ENCODE data around the gene C2CD3. TPM values are rescaled to one million over a fixed set of nuclear protein-coding genes. Genes with fewer than 3 reads are reported as not detected.

The C2CD3 gene
- total RNA-seq, 1 experiment from 2014 or later, result 32.5 TPM

DNA sequence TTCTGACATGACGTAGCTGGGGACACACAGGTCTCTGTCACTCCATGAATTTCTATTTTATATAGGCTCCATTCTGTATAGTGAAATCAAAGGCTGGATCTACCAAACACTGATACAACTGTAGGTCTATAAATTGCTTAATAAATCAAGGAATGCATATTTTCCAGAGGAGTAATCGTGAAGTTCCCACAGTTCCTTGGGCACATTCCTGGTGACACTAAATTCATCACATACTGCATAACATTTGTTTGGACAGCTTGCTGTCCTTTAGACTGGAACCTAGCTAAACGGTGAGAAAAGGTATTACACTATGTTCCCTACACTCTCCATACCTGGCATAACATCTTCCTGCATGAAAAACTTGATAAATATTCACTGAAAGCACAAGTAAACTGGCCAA is 120.3 kb downstream of the C2CD3 start:
- in situ Hi-C loops (cut with HindIII; ENCODE audit: low pct_unique_long_range_greater_than_20kb, low sequenced_read_pairs), result no loop called here
- no peak for DNase-seq (ENCODE audit: low read depth, low spot score)

DNA sequence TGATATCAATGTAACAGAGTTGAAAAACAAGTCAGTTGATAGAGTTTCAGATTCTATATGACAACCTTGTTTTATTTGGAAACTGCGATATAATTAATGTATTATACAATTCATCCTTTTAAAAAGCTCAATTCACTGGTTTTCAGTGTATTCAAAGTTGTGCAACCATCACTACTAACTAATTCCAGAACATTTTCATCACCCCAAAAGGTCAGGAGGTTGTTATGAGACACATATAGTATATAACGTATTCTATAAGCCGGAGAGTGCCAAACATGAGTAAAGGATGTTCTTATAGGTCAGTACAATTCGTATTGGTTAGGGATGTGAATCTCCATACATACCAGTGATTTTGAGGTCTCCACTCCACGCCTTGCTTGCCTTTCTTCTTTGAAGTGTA is 121.8 kb downstream of the C2CD3 start:
- in situ Hi-C loops (cut with HindIII; ENCODE audit: low pct_unique_long_range_greater_than_20kb, low sequenced_read_pairs), result no loop called here
- DNase-seq (ENCODE audit: low read depth, low spot score), result no peak

GRCh38 chr11:74044538-74044937 is 126.3 kb downstream of the C2CD3 start:
- DNase-seq (ENCODE audit: low read depth, low spot score), result no peak
- in situ Hi-C loops (cut with HindIII; ENCODE audit: low pct_unique_long_range_greater_than_20kb, low sequenced_read_pairs), result no loop called here

DNA sequence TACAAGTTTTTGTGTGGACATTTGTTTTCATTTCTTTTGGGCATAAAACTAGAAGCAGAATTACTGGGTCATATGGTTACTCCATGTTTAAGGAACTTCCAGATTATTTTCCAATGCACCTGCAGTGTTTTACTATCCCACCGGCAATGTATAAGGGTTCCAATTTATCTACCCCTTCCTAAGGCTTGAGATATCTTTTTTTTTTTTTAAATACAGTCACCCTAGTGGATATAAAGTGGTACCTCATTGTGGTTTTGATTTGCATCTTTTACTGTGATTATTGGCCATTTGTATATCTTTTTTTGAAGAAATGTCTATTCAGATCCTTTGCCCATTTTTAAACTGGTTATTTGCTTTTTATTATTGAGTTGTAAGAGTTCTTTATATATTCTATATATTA is 127.4 kb downstream of the C2CD3 start:
- no peak for DNase-seq (ENCODE audit: low read depth, low spot score)

DNA sequence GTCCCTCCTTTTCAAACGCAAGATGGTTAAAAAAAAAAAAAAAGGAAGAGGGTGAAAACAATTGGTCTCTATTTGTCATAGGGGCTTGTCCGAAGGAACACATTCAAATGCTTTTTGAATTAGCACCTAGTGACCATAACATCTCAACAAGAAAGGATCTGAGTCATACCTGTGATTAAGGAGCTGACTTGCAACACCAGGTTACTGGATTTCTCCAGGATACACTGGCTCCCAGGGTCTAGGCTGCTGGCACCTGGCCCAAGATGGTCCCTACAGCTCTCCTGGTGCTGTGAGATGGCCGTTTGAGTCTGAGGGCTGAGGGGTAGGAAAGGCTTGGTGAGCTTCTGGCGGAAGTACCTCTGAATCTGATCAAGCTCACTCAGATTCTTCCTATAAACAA is 133.5 kb downstream of the C2CD3 start:
- in situ Hi-C loops (cut with HindIII; ENCODE audit: low pct_unique_long_range_greater_than_20kb, low sequenced_read_pairs), result no loop called here
- no peak for DNase-seq (ENCODE audit: low read depth, low spot score)

More for the DNA sequence above, 127.4 kb downstream of the C2CD3 start:
- in situ Hi-C loops (cut with HindIII; ENCODE audit: low pct_unique_long_range_greater_than_20kb, low sequenced_read_pairs), result no loop called here

GRCh38 chr11:74035264-74035663 is 135.5 kb downstream of the C2CD3 start:
- DNase-seq (ENCODE audit: low read depth, low spot score), result no peak
- in situ Hi-C loops (cut with HindIII; ENCODE audit: low pct_unique_long_range_greater_than_20kb, low sequenced_read_pairs), result no loop called here

- in situ Hi-C loops (cut with HindIII; ENCODE audit: low pct_unique_long_range_greater_than_20kb, low sequenced_read_pairs), result no loop called here
Measured at GRCh38 chr11:74033046-74033445, 137.8 kb downstream of the C2CD3 start.

GRCh38 chr11:74030723-74031676 is 139.8 kb downstream of the C2CD3 start:
- no peak for DNase-seq (ENCODE audit: low read depth, low spot score)
- in situ Hi-C loops (cut with HindIII; ENCODE audit: low pct_unique_long_range_greater_than_20kb, low sequenced_read_pairs), result no loop called here

More at GRCh38 chr11:74033046-74033445, 137.8 kb downstream of the C2CD3 start:
- DNase-seq (ENCODE audit: low read depth, low spot score), result no peak

- in situ Hi-C loops (cut with HindIII; ENCODE audit: low pct_unique_long_range_greater_than_20kb, low sequenced_read_pairs), result no loop called here
- no peak for DNase-seq (ENCODE audit: low read depth, low spot score)
Measured at GRCh38 chr11:74025467-74026166, 145.2 kb downstream of the C2CD3 start.

GRCh38 chr11:74024261-74025029 is 146.4 kb downstream of the C2CD3 start:
- no peak for DNase-seq (ENCODE audit: low read depth, low spot score)
- in situ Hi-C loops (cut with HindIII; ENCODE audit: low pct_unique_long_range_greater_than_20kb, low sequenced_read_pairs), result no loop called here

- in situ Hi-C loops (cut with HindIII; ENCODE audit: low pct_unique_long_range_greater_than_20kb, low sequenced_read_pairs), result no loop called here
- no peak for DNase-seq (ENCODE audit: low read depth, low spot score)
Measured at GRCh38 chr11:74023276-74023675, 147.5 kb downstream of the C2CD3 start.

GRCh38 chr11:74022546-74022945 is 148.3 kb downstream of the C2CD3 start:
- DNase-seq (ENCODE audit: low read depth, low spot score), result no peak
- in situ Hi-C loops (cut with HindIII; ENCODE audit: low pct_unique_long_range_greater_than_20kb, low sequenced_read_pairs), result no loop called here

- in situ Hi-C loops (cut with HindIII; ENCODE audit: low pct_unique_long_range_greater_than_20kb, low sequenced_read_pairs), result no loop called here
- DNase-seq (ENCODE audit: low read depth, low spot score), result no peak
Measured at GRCh38 chr11:74021998-74022397, 148.8 kb downstream of the C2CD3 start.

- in situ Hi-C loops (cut with HindIII; ENCODE audit: low pct_unique_long_range_greater_than_20kb, low sequenced_read_pairs), result no loop called here
- DNase-seq (ENCODE audit: low read depth, low spot score), result no peak
Measured at GRCh38 chr11:74020539-74020938, 150.3 kb downstream of the C2CD3 start.

- in situ Hi-C loops (cut with HindIII; ENCODE audit: low pct_unique_long_range_greater_than_20kb, low sequenced_read_pairs), result no loop called here
Measured at GRCh38 chr11:74019860-74020259, 150.9 kb downstream of the C2CD3 start.

DNA sequence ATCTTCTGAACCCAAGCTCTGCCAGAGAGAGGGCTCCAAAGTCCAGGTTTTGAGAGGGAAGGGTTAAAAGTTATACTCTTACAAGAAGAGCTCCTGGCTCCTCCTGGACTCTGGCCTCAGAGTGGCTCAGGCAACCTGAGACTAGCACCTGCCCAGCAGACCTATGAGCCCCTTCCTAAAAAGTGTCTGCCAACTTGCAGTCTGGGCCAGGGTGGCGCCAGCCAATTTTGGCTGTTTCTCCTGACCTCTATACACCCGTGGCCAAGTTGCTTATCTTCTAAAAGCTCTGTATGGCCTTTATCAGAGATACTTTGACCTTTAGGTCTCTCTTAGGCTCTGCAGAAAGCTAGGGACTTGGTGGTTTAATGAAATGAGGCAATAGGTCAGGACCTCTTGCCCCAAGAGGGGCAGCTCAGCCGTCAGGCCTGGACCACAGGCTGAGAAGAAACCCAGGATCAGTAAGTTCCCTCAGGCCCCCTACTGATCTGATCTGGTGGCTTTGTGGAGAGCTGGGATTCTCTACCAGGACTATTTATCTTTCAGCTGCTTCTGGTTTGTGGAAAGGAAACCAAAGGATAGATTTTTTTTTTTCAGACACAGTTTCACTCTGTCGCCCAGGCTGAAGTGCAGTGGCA is 151.6 kb downstream of the C2CD3 start:
- no peak for DNase-seq (ENCODE audit: low read depth, low spot score)
- in situ Hi-C loops (cut with HindIII; ENCODE audit: low pct_unique_long_range_greater_than_20kb, low sequenced_read_pairs), result no loop called here

More at GRCh38 chr11:74019860-74020259, 150.9 kb downstream of the C2CD3 start:
- no peak for DNase-seq (ENCODE audit: low read depth, low spot score)

- in situ Hi-C loops (cut with HindIII; ENCODE audit: low pct_unique_long_range_greater_than_20kb, low sequenced_read_pairs), result no loop called here
- DNase-seq (ENCODE audit: low read depth, low spot score), result no peak
Measured at GRCh38 chr11:74018331-74019005, 152.3 kb downstream of the C2CD3 start.

Measured in SK-MEL-5 (cell line).